Thoracic aorta (tissue), 2 donors: ENCODE data around the gene PRRG3. TPM values are rescaled to one million over a fixed set of nuclear protein-coding genes. Genes with fewer than 3 reads are reported as not detected.

Experiments used
- ATAC-seq: fragments of 150-250 bp; one replicate; pipeline ENCODE4 v1.8.0; 2017; ENCODE audit warnings: low read depth; ENCODE audit not compliant: insufficient number of reproducible peaks, low FRiP score
- DNase-seq: peaks from one replicate; pipeline ENCODE4 v3.0.0-alpha.2; 2020; ENCODE audit warnings: low spot score
- H3K27ac ChIP-seq, 2 donors: fragments of 200-600 bp; sonication (generic); 1 replicate in 1 of 2; 2 replicates in 1 of 2; pipeline ENCODE4 v1.5.1; 2016; ENCODE audit warnings: mild to moderate bottlenecking in 2 of 2, moderate library complexity in 2 of 2
- H3K27me3 ChIP-seq: fragments of 200-600 bp; sonication (generic); replicated peaks from 2 replicates; pipeline ENCODE4 v1.6.0; 2016; ENCODE audit warnings: mild to moderate bottlenecking; ENCODE audit not compliant: insufficient read depth
- H3K36me3 ChIP-seq: fragments of 200-600 bp; sonication (generic); one replicate; pipeline ENCODE4 v1.5.1; 2016
- H3K4me1 ChIP-seq, 2 donors: fragments of 200-600 bp; sonication (generic); 1 replicate in 1 of 2; 2 replicates in 1 of 2; pipeline versions ENCODE4 v1.5.1 to v1.6.0; 2016; ENCODE audit warnings: low read depth in 2 of 2, mild to moderate bottlenecking in 1 of 2; ENCODE audit not compliant: control insufficient read depth in 1 of 2
- H3K4me3 ChIP-seq: fragments of 200-600 bp; sonication (generic); 2 replicates; pipeline ENCODE4 v1.5.1; 2016; ENCODE audit warnings: mild to moderate bottlenecking
- H3K9me3 ChIP-seq: fragments of 200-600 bp; sonication (generic); 2 replicates; pipeline ENCODE4 v1.5.1; 2016
- CTCF ChIP-seq: fragments of 200-600 bp; sonication (generic); IDR thresholded peaks from one replicate; pipeline ENCODE4 v1.5.1; 2019; ENCODE audit warnings: antibody characterized with exemption
- total RNA-seq, 2 donors: library from RNA; depleted of rRNA; stranded (reverse); fragments of >200 nt; gene quantifications; one replicate each; pipeline versions ENCODE4 v1.1.0 to v1.2.3, GENCODE V29; 2016

The PRRG3 gene
- total RNA-seq, 2 donors from 2014 or later: 0.14 to 0.27 TPM

GRCh38 chrX:151734446-151734845 is 39.2 kb downstream of the PRRG3 start, which contains the start of gene CNGA2:
Gene CNGA2 (plus strand): TSS chrX:151734746. CDS start chrX:151738484, 3,738 bp downstream.
- Histone ChIP-seq H3K4me3 (no peak within 1 kb of the TSS), H3K27me3 (no peaks in the 10 kb centered on the region), H3K9me3 (no peaks in the 10 kb centered on the region), H3K4me1 (no peaks in the 10 kb centered on the region), H3K36me3 (no peaks in the 10 kb centered on the region), H3K27ac (no peak within 1 kb of the TSS)
- ATAC-seq: no peak
- TF ChIP-seq CTCF: no peak
- no peak for DNase-seq

GRCh38 chrX:151735219-151735618 is 40.0 kb downstream of the PRRG3 start:
- H3K4me1 ChIP-seq: no peaks in the 10 kb centered on the region
- no peak overlapping the region for H3K4me3 ChIP-seq
- H3K27me3 ChIP-seq: no peaks in the 10 kb centered on the region
- no peaks in the 10 kb centered on the region for H3K9me3 ChIP-seq
- no peak for TF ChIP-seq CTCF
- no peak overlapping the region for H3K27ac ChIP-seq
- DNase-seq (no peak), ATAC-seq (no peak)
- no peaks in the 10 kb centered on the region for H3K36me3 ChIP-seq

- H3K36me3 ChIP-seq: no peaks in the 10 kb centered on the region
- H3K27me3 ChIP-seq: no peaks in the 10 kb centered on the region
- H3K4me1 ChIP-seq: no peaks in the 10 kb centered on the region
- no peak overlapping the region for H3K27ac ChIP-seq
- H3K4me3 ChIP-seq: no peak overlapping the region
- DNase-seq (no peak), ATAC-seq (no peak)
- TF ChIP-seq CTCF: no peak
- no peaks in the 10 kb centered on the region for H3K9me3 ChIP-seq
Observed at GRCh38 chrX:151736685-151737084, 41.4 kb downstream of the PRRG3 start.

- no peaks in the 10 kb centered on the region for H3K4me1 ChIP-seq
- ATAC-seq (no peak), DNase-seq (no peak)
- no peak for TF ChIP-seq CTCF
- no peaks in the 10 kb centered on the region for H3K9me3 ChIP-seq
- H3K27me3 ChIP-seq: no peaks in the 10 kb centered on the region
- H3K4me3 ChIP-seq: no peak overlapping the region
- no peaks in the 10 kb centered on the region for H3K36me3 ChIP-seq
- no peak overlapping the region for H3K27ac ChIP-seq
Observed at GRCh38 chrX:151737494-151737893, 42.2 kb downstream of the PRRG3 start.

- no peaks in the 10 kb centered on the region for H3K4me1 ChIP-seq
- ATAC-seq: no peak
- DNase-seq: no peak
- H3K27ac ChIP-seq: no peak overlapping the region
- no peaks in the 10 kb centered on the region for H3K9me3 ChIP-seq
- no peak for TF ChIP-seq CTCF
- no peaks in the 10 kb centered on the region for H3K27me3 ChIP-seq
- no peaks in the 10 kb centered on the region for H3K36me3 ChIP-seq
- no peak overlapping the region for H3K4me3 ChIP-seq
Observed at GRCh38 chrX:151738751-151739150, 43.5 kb downstream of the PRRG3 start.
